ENCODE results near the gene NAT10.
A peak's percentile ranks its signal among the peaks of the same experiment; 100 is the strongest.
"Not testable (repeated sequence)": the region's sequence is repeated elsewhere in the genome, so short reads cannot be mapped to it uniquely, and the experiment has no call there.

Gene NAT10

DNA sequence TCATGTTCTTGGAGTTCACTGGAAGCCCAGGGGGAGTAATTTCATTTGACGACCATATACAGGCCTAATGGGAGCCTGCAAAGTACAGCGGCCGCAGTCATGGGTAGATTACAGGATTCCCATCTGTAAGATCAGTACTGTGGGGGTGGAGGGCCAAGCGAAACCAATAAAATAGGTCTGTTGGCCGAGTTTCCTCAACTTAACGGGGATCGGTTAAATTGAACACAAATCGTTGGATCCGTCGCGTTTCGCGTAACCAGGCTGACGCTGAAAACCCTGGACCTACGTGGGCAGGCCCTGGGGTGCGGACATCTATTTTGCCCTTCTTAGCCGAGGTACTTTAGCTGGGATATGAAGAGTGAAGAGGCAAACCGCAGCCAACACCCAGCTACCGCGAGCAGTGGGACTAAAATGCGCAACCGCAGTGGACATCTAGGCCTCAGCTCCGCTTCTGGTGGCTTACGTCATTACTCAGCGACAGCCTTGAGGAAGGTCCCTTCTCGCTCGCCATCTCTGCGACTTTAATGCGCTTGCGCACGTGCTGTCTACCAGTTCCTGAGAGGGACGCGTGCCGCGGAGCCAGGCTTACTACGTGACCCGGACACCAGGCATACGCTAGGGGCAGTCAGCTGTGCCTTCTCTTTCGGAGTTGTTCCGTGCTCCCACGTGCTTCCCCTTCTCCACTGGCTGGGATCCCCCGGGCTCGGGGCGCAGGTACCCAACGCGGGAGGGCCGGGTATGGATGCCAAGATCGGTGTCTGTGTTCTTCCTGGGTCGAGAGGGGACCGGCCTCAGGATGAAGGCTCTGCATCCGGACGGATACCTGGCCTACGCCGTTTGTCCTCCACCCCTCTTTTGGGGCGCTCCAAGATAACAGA is at the start of gene NAT10:
NAT10 (plus strand) TSS at position 551 of the 878 bp plus-strand sequence. CDS start 2,597 bp downstream, outside the sequence.
- peak; percentile 98 for DNase-seq (ENCODE audit: low read depth, low spot score)

DNA sequence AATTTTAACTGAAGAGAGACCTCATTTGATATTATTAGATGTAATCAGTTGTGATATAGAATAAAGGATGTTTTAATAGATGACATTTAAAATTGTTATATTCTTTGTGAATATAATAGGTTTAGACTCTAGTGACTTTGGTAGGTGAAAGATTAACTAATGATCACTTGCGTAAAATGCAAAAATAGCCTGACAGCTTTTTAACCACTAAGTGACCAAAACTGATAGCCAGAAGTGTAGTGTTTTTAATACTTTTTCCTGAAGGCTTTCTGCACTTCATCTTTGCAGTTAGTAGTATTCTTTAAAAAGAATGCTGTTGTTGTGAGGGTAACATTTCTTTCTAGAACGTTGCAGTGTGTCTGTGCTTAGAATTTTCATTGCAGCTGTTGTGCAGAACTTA is 48.8 kb upstream of the NAT10 start:
- no peak for DNase-seq (ENCODE audit: low read depth, low spot score)

DNA sequence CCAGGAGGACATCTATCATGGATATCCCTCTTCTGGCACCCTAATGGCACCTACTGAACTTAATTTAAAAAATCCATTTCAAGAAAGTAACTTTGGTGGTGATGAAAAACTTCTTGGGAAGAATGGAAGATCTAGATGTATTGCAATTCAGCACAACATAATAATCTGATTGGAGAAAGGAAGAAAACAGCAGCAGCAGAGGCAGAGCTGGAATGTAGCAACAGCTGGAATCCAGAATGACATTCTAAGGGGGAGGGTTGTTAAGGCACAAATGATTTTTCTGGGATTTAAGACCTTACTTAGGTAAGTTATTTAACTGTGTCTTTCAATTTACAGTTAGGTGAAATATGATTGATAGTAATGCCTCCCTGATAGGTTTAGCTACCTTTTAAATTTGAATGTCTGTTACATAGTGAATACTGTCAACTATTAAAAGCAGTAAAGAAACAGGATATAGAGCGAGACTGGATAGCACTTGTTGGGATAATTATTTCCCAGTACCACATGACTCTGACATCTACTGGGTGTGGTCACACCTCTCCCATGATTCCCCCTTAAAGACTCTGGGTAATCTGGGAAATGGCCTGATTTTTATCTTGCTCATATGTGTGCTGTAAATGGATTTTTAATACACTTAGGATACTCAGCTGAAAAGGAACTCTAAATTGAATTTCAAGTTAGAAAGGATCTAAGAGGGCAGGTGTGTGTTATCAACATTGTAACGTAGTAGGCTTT is 42.2 kb upstream of the NAT10 start:
- DNase-seq (ENCODE audit: low read depth, low spot score): no peak

DNA sequence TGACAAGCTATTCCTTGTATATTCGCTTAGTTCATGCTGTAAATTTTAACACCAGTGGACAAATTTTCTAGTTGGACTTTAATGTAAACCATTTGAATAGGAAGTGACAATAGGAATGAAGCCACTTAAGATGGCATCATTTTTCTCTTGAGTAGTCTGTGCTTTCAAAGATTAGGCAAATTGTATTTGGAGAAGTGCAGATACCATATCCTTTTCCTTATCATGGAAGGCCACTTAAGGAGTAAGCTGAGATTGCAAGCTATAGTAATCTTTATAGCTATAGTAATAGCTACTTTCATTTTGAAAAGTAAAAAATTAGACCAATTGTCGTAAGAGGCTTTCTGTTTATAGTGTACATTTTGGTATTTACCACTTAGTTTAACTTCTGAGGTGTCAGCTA is 41.1 kb upstream of the NAT10 start:
- DNase-seq (ENCODE audit: low read depth, low spot score): no peak

DNA sequence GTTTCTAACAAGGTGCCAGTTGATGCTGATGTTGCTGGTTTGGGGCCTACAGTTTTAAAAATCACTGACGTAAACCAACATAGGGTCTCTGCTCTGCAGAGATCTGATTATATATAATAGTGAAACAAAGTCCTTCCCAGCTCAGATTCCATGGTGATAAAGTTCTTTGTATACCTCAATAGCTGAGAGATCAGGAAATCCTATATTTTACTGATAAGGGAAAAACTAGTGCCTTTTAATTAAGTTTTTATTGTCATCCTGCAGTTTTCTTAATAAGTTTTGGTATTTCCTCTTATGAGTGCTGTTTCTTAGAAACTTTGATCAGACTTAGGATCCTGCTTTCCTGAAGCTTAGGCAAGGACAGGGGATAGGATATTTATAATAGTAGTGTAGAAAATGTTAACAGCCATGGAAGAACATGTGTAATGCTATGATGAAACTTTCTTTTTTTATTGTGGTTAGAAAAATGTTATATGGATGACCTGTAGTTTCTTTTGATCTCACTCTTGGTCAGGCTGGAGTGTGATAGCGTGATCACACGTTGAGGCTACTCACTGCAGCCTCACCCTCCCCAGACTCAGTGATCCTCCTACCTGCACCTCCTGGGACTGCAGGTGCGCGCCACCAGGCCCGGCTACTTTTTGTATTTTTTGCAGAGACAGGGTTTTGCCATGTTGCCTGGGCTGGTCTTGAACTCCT is 39.8 kb upstream of the NAT10 start:
- peak; percentile 57 for DNase-seq (ENCODE audit: low read depth, low spot score)

DNA sequence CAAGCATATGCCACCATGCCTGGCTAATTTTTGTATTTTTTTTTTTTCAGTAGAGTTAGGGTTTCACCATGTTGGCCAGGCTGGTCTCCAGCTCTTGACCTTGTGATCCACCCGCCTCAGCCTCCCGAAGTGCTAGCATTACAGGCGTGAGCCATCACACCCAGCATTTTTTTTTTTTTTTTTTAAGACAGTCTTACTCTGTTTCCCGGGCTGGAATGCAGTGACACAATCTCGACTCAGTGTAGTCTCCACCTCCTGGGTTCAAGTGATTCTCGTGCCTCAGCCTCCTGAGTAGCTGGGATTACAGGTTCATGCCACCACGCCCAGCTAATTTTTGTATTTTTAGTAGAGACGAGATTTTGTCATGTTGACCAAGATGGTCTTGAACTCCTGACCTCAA is 38.7 kb upstream of the NAT10 start:
- not testable (repeated sequence) for DNase-seq (ENCODE audit: low read depth, low spot score)

DNA sequence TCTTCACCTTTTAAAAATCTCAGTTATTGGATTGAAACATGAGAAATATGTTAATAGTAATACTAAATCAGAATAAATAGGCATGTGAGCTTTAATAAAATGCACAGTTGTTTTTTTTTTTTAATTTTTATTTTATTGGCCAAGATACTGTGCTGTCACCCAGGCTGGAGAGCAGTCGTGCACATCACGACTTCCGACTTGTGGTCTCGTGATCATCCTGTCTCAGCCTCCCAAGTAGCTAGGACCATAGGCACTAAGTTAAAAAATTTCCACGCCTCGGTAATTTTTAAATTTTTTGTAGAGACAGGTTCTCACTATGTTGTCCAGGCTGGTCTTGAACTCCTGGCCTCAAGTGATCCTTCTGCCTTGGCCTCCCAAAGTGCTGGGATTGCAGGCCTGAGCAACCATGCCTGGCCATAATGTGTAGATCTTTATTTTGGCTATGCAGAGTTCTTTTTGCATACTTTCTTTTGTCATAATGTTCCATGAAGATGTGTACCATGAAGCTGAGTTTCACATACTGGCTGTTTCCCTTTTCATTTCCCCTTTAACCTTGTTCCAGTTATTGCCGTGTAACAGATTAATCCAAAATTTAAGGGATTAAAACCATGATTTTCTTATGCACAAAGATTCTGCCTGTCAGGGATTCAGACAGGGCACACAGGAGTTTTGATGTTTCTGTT is 37.9 kb upstream of the NAT10 start:
- no peak for DNase-seq (ENCODE audit: low read depth, low spot score)

DNA sequence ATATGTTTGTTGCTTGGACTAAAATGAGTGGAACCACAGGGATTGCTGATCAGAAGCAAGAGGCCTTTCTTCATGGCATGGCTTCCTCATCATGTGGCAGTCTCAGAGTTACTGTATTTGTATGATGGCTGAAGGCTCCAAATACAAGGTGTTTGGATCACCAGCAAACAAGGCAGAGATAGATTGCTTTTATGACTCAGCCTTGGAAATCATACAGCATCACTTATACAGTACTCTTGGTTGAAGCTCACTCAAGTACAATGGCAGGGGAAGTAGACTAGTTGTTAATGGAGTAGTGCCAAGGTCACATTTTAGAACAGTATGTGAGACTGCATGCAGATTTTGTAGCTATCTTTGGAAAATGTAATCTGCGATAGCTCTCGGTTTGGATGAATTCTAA is 37.3 kb upstream of the NAT10 start:
- DNase-seq (ENCODE audit: low read depth, low spot score): no peak

DNA sequence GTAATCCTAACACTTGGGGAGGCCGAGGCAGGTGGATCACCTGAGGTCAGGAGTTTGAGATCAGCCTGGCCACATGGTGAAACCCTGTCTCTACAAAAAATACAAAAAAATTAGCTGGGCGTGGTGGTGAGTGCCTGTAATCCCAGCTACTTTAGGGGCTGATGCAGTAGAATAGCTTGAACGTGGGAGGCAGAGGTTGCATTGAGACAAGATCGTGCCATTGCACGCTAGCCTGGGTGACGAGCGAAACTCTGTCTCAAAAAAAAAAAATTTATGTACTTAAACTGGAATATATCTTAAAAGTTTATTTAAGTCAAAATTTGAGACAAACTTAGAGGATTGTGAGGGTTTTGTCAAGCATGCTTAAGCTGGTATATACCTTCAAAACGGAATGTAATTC is 34.1 kb upstream of the NAT10 start:
- DNase-seq (ENCODE audit: low read depth, low spot score): not testable (repeated sequence)

DNA sequence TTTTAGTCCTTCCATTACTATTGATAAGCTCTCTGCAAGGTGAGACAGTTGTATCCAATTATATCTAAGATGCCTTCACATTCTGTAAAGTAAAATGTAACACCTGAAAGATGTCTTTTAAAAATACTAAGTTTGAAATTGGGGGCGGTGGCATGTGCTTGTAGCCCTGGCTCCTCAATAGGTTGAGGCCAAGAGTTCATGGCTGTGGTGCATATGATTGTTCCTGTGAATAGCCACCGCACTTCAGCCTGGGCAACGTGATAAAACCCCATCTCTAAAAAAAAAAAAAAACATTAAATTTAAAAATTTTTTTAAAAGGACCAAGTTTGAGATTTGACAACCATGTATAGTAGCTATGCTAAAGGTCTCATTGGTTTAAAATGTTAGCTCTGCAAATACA is 33.4 kb upstream of the NAT10 start:
- DNase-seq (ENCODE audit: low read depth, low spot score): no peak

DNA sequence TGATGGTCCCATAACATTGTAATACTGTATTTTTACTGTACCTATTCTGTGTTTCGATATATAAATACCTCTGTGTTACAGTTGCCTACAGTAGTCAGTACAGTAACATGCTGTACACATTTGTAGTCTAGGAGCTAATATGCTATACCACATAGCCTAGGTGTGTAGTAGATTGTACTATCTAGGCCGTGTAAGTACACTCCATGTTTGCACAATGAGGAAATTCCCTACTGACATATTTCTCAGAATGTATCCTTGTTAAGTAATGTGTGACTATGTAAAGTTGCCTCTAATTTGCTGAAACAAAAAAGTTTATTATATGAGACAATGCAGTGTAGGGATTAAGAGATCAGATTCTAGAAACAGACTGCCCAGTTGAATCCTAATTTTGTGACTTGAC is 32.6 kb upstream of the NAT10 start:
- no peak for DNase-seq (ENCODE audit: low read depth, low spot score)

DNA sequence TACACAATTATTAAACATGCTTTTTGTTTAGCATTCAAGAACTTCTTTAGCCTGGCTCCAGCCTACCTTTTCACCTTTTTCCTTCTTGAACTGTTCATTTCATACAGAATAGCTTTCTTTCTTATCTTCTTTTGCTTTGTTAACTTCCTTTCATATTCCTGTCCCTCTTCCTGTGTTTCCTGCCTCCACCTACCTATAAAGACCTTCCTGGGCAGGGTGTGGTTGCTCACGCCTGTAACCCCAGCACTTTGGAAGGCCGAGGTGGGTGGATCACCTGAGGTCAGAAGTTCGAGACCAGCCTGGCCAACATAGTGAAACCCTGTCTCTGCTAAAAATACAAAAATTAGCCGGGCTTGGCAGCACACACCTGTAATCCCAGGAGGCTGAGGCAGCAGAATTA is 31.0 kb upstream of the NAT10 start:
- DNase-seq (ENCODE audit: low read depth, low spot score): no peak

DNA sequence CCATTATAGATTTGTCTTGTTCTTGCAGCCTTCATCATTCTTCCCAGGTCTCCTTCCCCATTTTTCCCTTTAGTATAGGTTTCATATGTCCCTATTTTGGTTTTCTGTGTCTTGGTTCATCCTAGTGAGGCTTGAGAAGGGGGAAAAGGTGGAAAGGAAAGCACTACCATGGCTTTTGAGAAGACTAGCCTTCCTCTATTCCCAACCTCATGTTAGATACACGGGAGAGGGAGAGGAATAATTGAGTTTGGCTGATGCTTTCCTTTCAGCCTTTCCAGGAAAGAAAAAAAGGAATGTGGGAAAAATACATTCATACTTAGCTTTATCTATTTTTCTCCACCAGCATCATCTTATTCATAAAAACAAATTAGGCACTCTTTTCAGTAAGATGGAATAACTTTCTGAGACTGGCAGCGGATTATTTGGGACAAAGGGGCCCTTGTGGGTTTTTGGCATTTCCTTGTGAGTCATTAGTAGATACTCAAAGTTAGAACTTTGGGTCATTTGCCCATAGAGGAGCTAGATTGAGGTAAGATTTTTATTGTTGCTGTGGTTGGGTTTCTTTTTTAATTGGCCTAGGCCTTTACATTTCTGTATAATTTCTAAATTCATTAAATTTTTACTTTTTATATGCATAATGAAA is 30.1 kb upstream of the NAT10 start:
- no peak for DNase-seq (ENCODE audit: low read depth, low spot score)

DNA sequence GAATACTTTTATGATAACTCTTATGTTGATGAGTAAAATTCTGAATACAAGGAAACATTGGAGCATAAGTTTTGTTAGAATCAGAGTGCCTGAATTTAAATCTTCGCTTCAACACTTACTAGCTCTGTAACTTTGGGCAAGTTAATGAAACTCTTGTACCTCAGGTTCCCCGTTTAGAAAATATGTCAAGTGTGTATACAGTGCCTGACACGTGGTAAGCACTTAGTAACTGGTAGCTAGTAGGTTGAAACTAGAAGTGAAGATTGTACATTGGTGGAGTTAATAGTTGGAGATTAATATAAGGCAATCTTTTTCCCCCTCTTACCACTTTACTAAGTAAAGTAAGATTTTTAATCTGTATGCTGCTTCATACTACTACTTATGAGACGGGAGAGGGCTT is 24.8 kb upstream of the NAT10 start:
- no peak for DNase-seq (ENCODE audit: low read depth, low spot score)

DNA sequence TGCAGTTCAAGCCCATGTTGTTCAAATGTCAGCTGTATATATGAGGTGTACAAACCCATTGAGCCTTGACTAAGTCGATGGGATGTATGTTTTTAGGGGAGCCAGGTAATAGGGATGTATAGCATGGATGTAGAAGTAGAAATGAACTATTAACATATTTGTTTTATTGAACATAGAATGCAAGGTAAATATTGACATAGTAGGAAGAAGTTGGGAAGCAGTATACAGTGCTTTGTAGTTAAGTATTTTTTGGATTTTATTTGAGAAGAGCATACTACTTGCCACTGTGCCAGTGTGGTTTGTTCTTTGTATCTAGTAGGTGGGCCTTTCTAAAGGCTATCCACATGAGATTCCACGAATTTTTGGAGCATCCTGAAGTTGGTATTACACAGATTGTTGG is 20.8 kb upstream of the NAT10 start:
- DNase-seq (ENCODE audit: low read depth, low spot score): no peak

DNA sequence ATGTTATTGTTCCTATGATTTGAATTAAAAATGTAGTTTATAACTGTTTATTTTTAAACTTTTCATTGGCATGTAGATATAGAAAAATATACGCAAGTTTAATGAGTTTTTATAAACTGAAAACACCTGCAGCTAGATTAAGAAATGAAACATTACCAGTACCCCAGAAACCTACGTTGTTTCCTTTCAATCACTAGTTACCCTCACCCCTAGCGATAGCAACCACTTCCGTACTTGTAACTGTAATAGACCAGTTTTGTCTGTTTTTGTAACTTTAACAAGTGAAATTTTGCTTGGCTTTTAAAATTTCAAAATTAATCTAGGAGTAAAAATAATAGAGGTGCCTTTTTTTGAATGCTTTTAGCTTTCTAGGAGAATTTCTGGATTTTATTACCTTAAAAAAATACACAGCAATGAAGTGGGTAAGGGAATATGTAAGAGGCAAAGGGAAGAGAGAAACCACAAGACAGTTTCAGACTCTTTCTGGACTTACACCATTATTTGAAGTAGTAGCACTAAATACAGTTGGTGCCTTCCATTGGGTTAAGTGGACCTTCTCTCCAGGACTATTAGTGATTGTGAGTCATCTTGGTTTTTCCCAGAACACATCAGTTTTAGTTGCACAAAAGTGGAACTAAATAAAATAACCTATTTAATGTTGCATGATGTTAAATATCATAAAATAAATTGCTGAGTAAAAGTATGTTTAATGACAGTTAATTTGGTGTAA is 18.7 kb upstream of the NAT10 start:
- DNase-seq (ENCODE audit: low read depth, low spot score): no peak

DNA sequence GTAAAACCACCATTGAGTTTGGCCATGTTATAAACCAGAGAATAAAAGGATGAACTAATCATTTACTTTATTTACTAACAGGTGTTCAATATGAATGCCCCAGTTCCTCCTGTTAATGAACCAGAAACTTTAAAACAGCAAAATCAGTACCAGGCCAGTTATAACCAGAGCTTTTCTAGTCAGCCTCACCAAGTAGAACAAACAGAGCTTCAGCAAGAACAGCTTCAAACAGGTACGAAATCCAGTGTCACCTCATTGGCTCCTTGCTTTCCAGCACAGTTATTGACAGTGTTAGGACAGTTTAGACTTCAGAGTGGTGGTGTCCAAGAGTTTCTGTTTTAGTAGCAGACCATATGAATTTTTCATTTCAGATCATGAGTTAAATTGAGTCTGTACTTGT is 13.6 kb upstream of the NAT10 start:
- DNase-seq (ENCODE audit: low read depth, low spot score): no peak

DNA sequence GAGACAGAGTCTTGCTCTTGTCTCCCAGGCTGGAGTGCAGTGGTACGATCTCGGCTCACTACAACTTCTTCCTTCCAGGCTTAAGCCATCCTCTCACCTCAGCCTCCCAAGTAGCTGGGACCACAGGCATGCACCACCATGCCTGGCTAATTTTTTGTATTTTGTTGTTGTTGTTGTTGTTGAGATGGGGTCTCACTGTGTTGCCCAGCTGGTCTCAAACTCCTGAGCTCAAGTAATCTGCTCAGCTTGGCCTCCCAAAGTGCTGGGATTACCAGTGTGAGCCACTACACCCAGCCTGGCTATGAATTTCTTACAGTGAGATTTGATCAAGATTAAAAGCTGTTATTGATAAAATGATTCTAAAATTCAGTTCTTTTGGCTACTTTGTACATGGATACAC is 10.5 kb upstream of the NAT10 start:
- DNase-seq (ENCODE audit: low read depth, low spot score): not testable (repeated sequence)

DNA sequence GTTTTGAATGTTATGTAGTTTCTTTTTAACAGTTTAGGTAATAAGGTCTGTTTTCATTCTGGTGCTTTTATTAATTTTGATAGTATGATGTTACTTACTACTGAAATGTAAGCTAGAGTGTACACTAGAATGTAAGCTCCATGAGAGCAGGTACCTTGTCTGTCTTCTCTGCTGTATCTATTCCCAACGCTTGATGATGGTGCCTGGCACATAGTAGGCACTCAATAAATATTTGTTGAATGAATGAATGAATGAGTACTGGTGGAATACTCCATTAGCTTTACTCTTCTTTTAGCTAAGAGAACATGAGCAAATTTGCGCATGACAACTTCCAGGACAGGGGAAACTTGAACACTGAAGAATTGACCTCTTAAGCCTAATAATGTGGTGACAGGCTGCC is 6.6 kb upstream of the NAT10 start:
- DNase-seq (ENCODE audit: low read depth, low spot score): no peak

DNA sequence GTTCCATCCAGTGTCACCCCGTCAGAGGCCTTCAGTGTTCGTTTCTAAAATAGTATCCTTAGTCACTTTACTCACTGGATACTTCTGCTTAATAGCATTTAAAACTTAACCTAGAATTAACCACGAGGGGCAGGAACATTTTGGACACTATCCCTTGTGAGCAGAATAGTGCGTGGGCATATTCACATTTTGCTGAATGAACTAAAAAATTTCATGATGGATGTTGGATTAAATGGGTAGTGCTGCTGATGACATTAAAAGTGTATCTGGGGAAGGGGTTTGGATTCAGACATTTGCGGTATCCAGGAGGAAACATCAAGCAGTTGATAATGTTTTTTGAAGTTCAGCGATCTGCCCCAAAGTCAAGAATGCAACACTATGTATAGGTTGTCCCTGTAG is 750 bp upstream of the NAT10 start:
- DNase-seq (ENCODE audit: low read depth, low spot score): no peak
